ENCODE data around the gene GCSAML.

GRCh38 chr1:247535402-247535801 is 13.5 kb upstream of the GCSAML start:
- TF ChIP-seq, protein P1, sequence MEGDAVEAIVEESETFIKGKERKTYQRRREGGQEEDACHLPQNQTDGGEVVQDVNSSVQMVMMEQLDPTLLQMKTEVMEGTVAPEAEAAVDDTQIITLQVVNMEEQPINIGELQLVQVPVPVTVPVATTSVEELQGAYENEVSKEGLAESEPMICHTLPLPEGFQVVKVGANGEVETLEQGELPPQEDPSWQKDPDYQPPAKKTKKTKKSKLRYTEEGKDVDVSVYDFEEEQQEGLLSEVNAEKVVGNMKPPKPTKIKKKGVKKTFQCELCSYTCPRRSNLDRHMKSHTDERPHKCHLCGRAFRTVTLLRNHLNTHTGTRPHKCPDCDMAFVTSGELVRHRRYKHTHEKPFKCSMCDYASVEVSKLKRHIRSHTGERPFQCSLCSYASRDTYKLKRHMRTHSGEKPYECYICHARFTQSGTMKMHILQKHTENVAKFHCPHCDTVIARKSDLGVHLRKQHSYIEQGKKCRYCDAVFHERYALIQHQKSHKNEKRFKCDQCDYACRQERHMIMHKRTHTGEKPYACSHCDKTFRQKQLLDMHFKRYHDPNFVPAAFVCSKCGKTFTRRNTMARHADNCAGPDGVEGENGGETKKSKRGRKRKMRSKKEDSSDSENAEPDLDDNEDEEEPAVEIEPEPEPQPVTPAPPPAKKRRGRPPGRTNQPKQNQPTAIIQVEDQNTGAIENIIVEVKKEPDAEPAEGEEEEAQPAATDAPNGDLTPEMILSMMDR (IDR thresholded peaks at IDR 0.05; ENCODE audit: insufficient read depth, low read length), result no peak
- TF ChIP-seq REST (IDR thresholded peaks at IDR 0.05; ENCODE audit: insufficient replicate concordance, low read depth), result no peak

All from HL-60 (cell line).